Glomerular visceral epithelial cell (primary cell): ENCODE measurements around the gene PTPRN2.
"Not testable (repeated sequence)": the region's sequence is repeated elsewhere in the genome, so short reads cannot be mapped to it uniquely, and the experiment has no call there.

Experiments used
- DNase-seq: peaks from one replicate; pipeline ENCODE4 v3.0.0-alpha.2; 2016; ENCODE audit errors: extremely low spot score

The PTPRN2 gene

DNA sequence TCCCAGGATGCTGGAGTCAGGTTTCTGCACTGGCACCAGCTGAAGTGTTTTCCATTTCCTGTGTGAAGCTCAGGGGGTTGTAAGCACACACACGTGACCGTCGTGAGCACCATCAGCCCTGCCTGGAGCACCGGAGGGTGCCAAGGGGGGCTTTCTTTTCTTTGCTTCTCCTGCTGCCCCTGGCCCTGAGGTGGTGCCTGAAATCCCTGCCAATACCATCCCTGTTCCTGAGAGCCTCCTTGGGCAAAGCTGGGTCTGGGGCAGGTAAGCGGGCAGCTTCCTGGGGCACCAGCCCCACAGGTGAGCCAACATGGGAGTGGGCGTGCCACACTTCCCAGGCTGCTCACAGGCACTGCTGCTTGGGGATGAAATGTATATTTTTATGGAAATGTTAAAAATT, 657.2 kb downstream of the PTPRN2 start:
- DNase-seq = no peak

- DNase-seq = no peak
Observed at GRCh38 chr7:157929671-157930070, 658.0 kb downstream of the PTPRN2 start.

DNA sequence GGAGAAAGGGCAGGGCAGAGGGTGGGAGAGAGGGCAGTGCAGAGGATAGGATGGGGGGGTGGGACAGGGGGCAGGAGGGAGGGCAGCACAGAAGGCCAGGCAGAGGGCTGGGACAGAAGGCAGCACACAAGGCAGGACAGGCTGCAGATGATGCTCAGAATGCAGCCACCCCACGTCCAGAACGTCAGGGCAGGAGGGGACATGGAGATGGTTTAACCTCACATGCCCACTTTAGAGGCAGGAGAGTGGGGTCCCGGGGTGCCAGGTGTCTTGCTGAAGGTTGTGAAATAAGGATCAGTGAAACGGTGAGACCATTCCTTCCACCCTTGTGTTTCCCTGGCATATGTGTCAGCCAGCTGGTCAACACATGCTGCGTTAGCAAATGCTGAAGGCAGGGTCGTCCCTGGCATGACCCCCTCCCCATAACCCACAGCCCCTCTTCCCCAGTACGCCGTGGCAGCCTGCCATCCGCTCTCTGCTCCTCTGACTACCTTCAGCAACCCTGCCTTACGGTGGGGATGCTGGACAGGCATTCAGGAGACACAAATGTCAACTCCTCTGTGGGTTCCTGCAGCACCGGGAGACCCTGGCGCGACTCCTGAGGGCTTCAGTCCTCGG, 658.7 kb downstream of the PTPRN2 start:
- no peak for DNase-seq

DNA sequence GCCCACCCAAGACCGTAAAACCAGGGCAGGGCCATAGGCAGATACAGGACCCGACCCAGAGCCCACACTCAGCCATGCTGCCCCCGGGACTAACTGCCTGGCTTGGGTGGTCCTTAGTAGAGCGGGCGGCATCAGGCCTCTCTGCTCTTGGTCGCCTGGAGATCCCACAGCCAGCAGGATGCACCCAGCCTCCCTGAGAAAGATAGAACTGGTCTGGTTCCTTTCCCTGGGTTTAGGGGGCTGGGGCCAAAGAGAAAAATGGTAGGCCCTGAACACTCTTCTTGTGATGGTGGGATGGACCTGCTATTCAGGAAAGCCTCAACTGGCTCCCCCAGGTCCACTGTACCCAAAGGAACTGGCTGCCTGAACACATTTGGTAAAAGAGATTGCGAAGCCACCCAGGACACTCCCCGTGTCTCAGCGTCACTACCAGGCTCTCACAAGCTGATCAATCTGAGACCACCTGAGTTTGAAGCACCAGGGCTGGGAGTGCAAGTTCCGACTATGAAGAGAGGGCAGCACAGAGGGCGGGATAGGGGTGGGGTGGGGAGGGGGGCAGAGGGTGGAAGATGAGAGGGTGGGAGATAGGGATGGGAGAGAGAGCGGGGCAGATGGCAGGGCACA, 659.3 kb downstream of the PTPRN2 start:
- DNase-seq = no peak

DNA sequence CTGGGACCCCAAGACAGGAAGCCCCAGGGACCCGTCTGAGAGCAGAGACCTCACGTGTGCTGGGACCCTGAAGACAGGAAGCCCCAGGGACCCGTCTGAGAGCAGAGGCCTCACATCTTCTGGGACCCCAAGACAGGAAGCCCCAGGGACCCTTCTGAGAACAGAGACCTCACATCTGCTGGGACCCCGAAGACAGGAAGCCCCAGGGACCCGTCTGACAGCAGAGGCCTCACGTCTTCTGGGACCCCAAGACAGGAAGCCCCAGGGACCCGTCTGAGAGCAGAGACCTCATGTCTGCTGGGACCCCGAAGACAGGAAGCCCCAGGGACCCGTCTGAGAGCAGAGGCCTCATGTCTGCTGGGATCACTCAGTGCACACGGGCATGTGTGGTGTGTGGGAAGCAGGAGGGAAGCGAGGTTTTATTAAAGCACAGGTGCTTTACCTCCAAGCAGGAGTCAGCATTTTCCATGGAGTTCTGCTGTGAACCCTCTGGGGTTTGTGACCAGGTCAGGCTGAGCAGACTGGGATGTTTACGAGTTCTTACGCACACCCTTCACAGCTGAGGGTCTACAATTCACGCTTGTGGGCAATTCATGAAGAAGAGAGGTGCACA, 660.2 kb downstream of the PTPRN2 start:
- no peak for DNase-seq

DNA sequence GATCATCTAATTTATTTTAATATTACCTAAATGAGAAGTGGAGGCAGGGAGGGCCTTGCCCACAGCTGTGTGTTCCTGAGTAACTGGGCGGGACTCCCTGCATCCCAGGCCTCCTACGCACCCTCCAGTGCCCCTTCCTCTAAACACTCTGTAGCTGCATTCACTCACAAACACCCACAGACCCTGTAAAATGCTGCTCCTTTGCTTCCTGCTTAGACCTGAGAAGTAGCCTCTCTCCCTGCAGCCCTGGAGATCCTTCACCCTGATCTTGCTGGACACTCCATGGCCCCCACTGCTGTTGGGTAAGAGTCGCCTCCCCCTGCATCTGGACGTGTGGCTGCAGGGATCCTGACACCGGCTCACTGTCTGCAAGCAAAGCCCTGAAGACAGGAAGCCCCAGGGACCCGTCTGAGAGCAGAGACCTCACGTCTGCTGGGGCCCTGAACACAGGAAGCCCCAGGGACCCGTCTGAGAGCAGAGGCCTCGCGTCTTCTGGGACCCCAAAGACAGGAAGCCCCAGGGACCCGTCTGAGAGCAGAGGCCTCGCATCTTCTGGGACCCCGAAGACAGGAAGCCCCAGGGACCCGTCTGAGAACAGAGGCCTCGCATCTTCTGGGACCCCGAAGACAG, 661.0 kb downstream of the PTPRN2 start:
- no peak for DNase-seq

- DNase-seq = no peak
Observed at GRCh38 chr7:157926107-157926506, 661.5 kb downstream of the PTPRN2 start.

- DNase-seq = no peak
Observed at GRCh38 chr7:157925383-157925875, 662.2 kb downstream of the PTPRN2 start.

DNA sequence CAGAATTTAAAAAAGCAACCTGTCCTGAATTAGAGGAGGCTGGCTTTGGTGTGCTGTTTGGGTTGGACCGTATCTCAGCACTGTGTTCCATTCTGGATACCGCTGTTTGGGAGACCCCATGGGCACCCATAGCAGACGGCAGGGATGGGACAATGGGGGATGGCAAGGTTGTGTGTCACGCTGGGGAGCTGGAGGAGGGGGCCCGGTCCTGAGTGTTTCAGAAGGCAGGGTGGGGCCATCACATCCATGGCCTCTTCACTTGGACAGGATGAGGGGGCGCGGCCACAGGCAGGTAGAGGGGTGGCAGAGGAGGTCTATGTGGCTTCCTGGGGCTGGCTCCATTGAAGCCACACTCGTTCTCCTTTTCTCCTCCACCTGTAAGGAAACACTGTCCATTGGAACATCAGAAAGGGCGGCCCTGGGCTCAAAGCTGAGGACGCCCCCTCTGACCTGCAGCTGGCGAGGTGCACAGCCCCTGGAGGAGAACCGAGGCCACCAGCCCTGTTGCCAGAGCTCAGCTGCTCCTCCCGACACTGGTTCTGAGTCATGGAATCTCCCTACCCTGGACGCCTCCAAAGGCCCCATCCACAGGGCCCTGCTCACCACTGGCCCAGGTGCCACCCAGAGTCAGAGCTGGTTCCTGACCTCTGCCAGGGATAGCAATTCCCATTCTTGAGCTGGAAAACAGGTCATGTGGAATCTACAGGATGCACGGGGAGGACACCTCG, 663.6 kb downstream of the PTPRN2 start:
- DNase-seq = no peak

- no peak for DNase-seq
Observed at GRCh38 chr7:157922576-157922975, 665.0 kb downstream of the PTPRN2 start.

DNA sequence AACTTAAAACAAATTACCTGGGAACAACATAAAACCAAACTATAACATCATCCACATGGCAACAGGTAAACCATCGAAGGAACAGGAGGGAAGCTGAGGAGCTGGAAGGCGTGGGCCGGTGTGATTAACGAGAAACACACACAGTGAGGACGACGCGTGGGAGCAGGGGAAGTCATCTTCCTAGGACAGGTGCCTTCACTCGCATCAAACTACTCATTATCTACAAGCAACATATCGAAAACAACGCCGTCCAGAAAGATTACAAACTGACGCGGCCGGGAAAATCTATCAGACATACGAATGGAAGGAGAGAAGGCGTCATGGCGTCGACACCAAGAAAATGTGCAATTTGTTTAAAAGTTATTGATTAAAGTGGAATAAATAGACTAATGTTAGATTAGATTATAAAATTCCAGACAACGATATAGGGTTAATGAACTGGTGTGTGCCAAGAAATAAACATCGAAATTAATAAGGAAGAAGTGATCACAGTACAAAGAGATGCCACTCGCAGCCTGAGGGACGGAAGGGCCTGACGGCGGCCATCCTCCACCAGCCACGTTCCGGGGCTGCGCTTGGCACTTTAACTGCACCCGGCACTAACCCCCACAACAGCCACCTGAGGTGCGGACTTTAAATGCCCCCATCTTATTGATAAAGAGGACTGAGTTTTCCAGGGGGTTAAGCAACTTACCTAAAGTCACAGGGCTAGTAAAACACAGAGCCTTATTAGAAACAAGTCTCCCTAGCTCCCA, 669.1 kb downstream of the PTPRN2 start:
- DNase-seq = no peak

DNA sequence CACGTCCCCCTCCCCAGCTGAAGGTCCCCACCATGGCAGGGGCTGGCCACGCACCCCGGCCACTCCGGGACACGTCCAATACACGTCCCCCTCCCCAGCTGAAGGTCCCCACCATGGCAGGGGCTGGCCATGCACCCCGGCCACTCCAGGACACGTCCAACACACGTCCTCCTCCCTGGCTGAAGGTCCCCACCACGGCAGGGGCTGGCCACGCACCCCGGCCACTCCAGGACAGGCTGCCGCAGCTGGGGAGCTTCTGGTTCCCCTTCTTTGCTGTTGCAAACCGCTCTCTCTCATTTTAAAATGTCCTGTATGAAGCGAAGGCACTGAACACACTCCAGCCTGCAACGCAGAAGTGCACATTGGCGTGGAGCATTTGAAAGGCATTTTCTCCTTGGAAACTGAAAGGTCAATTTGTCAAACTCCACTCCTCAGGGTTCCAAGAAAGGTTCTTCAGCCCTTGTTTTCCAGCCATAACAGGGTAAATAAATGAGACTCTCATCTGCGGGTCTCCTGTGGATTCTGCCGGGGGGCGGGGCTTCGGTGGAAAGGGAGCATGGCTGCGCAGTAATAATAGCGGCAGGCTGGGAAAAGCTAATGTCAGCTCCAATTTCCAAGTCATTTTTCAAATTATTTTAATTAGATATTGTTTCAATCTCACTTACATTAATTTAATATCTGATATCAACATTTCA, 670.5 kb downstream of the PTPRN2 start:
- DNase-seq = no peak

DNA sequence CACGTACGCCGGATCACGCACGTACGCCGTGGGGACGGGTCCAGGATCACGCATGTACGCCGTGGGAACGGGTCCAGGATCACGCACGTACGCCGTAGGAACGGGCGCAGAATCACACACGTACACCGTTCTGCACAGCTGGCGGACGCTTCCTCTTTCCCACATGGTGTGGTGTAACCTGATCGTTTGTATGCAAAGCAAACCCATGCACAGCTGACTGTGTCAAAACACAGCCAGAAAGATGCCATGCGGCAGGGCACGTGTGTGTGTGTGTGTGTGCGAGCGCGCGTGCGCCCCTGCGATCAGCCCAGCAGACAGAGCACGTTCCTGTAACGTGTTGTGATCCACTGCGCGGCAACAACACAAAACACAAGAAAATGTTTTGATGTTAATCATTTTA, 677.2 kb downstream of the PTPRN2 start:
- no peak for DNase-seq

- not testable (repeated sequence) for DNase-seq
Observed at GRCh38 chr7:157910045-157910444, 677.6 kb downstream of the PTPRN2 start.

GRCh38 chr7:157909370-157909769, 678.3 kb downstream of the PTPRN2 start:
- DNase-seq = no peak

GRCh38 chr7:157908006-157908782, 679.4 kb downstream of the PTPRN2 start:
- DNase-seq = no peak

DNA sequence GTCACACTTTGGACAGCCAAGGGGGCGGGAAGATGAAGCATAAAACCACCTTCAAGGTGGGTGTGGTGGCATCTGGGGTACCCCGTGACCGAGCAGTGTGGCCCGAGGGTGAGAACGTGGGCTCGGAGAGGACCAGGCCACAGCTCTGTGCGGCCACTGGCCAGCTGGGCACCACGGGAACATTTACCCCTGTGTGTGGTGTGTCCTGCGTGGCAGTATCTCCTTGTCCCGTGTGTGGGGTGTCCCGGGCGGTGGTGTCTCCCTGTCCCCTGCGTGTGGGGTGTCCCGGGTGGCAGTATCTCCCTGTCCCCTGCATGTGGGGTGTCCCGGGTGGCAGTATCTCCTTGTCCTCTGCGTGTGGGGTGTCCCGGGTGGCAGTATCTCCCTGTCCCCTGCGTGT, 680.5 kb downstream of the PTPRN2 start:
- DNase-seq = no peak

GRCh38 chr7:157906583-157906982, 681.0 kb downstream of the PTPRN2 start:
- DNase-seq = no peak

DNA sequence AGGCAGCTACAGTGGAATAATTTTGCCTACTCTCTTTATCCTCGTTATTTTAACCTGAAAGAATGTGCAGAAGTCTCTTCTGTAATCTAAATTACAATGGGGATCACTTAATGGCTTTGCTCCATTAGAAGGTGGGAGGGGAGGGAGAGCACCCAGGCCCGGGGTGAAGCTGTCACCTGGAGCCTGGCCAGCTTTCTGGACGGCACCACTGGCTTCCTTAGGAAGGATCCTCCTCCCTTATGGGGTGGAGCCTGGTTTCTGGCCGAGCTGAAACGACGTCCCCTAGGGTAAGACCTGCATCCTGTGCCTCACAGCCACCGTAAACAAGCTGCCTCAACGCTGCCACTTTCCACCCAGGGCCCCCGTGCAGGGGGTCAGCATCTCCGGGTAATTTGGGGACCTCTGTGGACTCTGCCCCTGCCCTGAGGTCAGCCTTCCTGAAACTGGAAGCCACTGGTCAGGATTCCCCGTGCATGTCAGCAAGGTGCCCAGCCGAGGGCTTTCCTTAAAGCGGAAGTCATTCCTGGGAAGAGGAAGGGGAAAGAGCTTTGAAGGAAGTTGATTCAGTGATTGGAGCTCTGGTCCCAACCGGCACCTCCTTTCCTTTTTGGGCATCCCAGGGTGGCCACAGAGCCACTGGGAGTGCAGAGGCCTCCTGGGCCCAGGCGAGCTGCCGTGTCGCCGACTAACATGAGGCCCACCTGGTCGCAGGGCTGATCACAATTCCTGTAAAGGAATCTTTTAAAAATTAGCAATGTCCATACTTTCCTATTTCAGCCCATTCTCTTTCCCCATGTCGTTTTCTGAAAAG, 681.8 kb downstream of the PTPRN2 start:
- DNase-seq = no peak
